ENCODE data around the gene TRAF7. TPM values are rescaled to one million over a fixed set of nuclear protein-coding genes. Genes with fewer than 3 reads are reported as not detected.

TRAF7 gene
- total RNA-seq, 2 donors from 2014 or later: 34.1 to 54.8 TPM

- no peaks in the 10 kb centered on the region for H3K4me1 ChIP-seq (ENCODE audit: control insufficient read depth in 1 of 2, low read depth in 2 of 2)
- H3K27ac ChIP-seq: no peak overlapping the region
- no peaks in the 10 kb centered on the region for H3K36me3 ChIP-seq
- ATAC-seq (ENCODE audit: insufficient number of reproducible peaks, low FRiP score, low read depth): no peak
- TF ChIP-seq, protein P1, sequence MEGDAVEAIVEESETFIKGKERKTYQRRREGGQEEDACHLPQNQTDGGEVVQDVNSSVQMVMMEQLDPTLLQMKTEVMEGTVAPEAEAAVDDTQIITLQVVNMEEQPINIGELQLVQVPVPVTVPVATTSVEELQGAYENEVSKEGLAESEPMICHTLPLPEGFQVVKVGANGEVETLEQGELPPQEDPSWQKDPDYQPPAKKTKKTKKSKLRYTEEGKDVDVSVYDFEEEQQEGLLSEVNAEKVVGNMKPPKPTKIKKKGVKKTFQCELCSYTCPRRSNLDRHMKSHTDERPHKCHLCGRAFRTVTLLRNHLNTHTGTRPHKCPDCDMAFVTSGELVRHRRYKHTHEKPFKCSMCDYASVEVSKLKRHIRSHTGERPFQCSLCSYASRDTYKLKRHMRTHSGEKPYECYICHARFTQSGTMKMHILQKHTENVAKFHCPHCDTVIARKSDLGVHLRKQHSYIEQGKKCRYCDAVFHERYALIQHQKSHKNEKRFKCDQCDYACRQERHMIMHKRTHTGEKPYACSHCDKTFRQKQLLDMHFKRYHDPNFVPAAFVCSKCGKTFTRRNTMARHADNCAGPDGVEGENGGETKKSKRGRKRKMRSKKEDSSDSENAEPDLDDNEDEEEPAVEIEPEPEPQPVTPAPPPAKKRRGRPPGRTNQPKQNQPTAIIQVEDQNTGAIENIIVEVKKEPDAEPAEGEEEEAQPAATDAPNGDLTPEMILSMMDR (IDR thresholded peaks at IDR 0.05): no peak
- no peak for DNase-seq (ENCODE audit: low spot score)
- H3K4me3 ChIP-seq: no peak overlapping the region
- no peaks in the 10 kb centered on the region for H3K27me3 ChIP-seq (replicated peaks; ENCODE audit: insufficient read depth)
- no peaks in the 10 kb centered on the region for H3K9me3 ChIP-seq
Measured at GRCh38 chr16:2187212-2187611, 31.6 kb downstream of the TRAF7 start.

DNA sequence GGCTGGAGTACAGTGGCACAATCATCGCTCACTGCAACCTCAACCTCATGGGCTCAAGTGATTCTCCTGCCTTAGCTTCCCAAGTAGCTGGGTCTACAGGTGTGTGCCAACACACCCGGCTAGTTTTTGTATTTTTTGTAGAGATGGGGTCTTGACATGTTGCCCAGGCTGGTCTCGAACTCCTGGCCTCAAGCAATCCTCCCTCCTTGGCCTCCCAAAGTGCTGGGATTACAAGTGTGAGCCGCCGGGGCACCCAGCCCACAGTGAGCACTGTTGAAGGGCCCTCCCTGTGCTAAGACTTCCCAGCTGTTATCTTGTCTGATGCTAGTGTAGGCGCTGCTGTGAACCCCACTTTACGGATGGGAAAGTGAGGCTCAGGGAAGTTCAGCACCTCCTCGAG is 32.8 kb downstream of the TRAF7 start:
- Histone ChIP-seq H3K27me3 (replicated peaks; ENCODE audit: insufficient read depth) (no peaks in the 10 kb centered on the region), H3K27ac (no peak overlapping the region), H3K4me1 (ENCODE audit: control insufficient read depth in 1 of 2, low read depth in 2 of 2) (no peaks in the 10 kb centered on the region), H3K36me3 (no peaks in the 10 kb centered on the region), H3K9me3 (no peaks in the 10 kb centered on the region), H3K4me3 (no peak overlapping the region)
- DNase-seq (ENCODE audit: low spot score) (no peak), ATAC-seq (ENCODE audit: insufficient number of reproducible peaks, low FRiP score, low read depth) (no peak)
- TF ChIP-seq, protein P1 (IDR thresholded peaks at IDR 0.05): no peak

GRCh38 chr16:2189252-2189893 is 33.8 kb downstream of the TRAF7 start:
- Histone ChIP-seq H3K9me3 (no peaks in the 10 kb centered on the region), H3K4me1 (ENCODE audit: control insufficient read depth in 1 of 2, low read depth in 2 of 2) (no peaks in the 10 kb centered on the region), H3K27ac (no peak overlapping the region), H3K36me3 (no peaks in the 10 kb centered on the region), H3K4me3 (no peak overlapping the region), H3K27me3 (replicated peaks; ENCODE audit: insufficient read depth) (no peaks in the 10 kb centered on the region)
- DNase-seq (ENCODE audit: low spot score) (no peak), ATAC-seq (ENCODE audit: insufficient number of reproducible peaks, low FRiP score, low read depth) (no peak)
- TF ChIP-seq, protein P1 (IDR thresholded peaks at IDR 0.05): no peak

DNA sequence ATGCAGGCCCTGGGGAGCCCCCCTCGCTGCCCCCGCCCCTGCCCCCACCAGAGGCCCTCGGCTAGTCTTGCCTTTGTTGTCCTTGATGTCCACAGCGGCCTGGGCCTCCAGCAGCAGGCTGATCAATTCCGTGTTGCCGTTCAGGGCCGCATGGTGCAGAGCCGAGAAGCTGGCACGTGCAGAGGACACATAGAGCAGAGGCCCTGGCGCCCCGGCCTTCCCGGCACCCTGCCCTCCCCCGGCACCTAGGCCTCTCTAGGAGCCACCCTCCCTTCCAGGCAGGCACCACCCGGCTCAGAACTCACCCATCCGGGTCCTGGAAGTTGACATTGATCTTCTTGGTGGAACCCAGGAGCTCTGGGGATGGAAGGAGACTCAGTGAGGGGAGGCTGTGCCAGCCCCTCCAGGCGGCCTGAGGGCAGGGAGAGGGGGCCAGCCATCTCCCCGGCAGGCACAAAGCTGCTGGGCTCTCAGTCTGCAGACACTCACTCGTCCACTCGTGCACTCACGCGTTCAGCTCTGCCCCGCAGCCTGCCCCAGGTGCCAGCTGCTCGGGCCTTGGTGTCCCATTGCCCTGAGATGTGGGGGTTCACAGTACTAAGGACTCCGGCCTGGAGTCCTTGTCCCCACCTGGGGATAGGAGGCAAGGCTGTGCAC is 34.5 kb downstream of the TRAF7 start:
- H3K27me3 ChIP-seq (replicated peaks; ENCODE audit: insufficient read depth): no peaks in the 10 kb centered on the region
- DNase-seq (ENCODE audit: low spot score) (no peak), ATAC-seq (ENCODE audit: insufficient number of reproducible peaks, low FRiP score, low read depth) (no peak)
- H3K4me3 ChIP-seq: no peak overlapping the region
- H3K9me3 ChIP-seq: no peaks in the 10 kb centered on the region
- no peaks in the 10 kb centered on the region for H3K4me1 ChIP-seq (ENCODE audit: control insufficient read depth in 1 of 2, low read depth in 2 of 2)
- no peaks in the 10 kb centered on the region for H3K36me3 ChIP-seq
- TF ChIP-seq, protein P1 (IDR thresholded peaks at IDR 0.05): no peak
- H3K27ac ChIP-seq: no peak overlapping the region

DNA sequence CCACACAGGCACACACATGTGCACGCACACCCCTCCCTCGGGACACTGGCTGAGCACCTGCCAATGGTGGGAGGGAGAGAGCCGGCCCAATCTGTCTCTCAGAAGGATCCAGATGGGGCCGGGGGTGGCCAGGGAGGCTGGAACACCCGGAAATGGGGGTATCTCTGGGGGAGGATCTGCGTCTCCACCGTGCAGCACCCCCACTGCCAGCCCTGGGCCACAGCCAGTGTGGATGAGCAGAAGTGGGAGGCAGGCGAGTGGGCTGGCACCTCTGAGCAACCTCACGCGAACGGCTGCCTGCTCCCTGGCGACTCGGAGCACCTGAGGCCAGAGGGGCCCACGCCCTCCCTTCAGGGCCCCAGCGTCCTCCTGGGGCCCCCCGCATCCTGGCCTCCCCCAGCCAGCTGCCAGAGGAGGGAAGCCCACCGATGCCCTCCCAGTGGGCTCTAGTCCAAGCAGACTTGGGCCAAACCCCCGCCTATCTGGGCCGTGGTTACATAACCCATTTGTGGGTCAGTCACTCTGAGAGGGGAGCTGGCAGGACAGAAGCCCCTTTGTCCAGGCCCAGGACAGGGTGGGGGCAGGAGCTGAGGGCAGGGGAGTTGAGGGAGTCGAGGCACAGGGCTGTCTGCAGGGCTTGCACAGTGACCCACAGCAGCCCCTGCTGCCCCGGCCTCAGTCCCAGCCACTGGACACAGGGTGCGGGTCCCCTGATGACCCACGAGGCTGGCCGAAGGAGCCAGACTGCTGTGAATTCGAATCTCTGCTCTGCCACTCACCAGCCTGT is 35.3 kb downstream of the TRAF7 start:
- Histone ChIP-seq H3K4me1 (ENCODE audit: control insufficient read depth in 1 of 2, low read depth in 2 of 2) (peaks cover 3 to 5% of the 10 kb centered on the region in 2 donors), H3K4me3 (no peak overlapping the region), H3K27me3 (replicated peaks; ENCODE audit: insufficient read depth) (peaks cover 7% of the 10 kb centered on the region), H3K36me3 (no peaks in the 10 kb centered on the region), H3K27ac (no peak overlapping the region), H3K9me3 (no peaks in the 10 kb centered on the region)
- ATAC-seq (ENCODE audit: insufficient number of reproducible peaks, low FRiP score, low read depth) (no peak), DNase-seq (ENCODE audit: low spot score) (no peak)
- TF ChIP-seq, protein P1 (IDR thresholded peaks at IDR 0.05): no peak
